Hematopoietic multipotent progenitor cell (in vitro differentiated cells): Measurements from ENCODE around the gene SARS2. TPM values are rescaled to one million over a fixed set of nuclear protein-coding genes. Genes with fewer than 3 reads are reported as not detected.
"Not testable (repeated sequence)": the region's sequence is repeated elsewhere in the genome, so short reads cannot be mapped to it uniquely, and the experiment has no call there.

Experiments used
- DNase-seq, 3 donors: peaks; one replicate each; pipeline ENCODE4 v3.0.0-alpha.2; 2011 to 2015; ENCODE audit warnings: low read depth in 2 of 3, low spot score in 2 of 3
- total RNA-seq: library from RNA; depleted of rRNA; stranded (reverse); fragments of >200 nt; gene quantifications from one replicate; pipeline ENCODE4 v1.2.3, GENCODE V29; 2012

The SARS2 gene
- total RNA-seq, 1 donor, result 37.2 TPM

- DNase-seq, result no peak
Observed at GRCh38 chr19:38946229-38947010, 15.9 kb upstream of the SARS2 start.

GRCh38 chr19:38945562-38946228 lies 15.1 kb upstream of the SARS2 start:
- no peak for DNase-seq

- DNase-seq, result no peak
Observed at GRCh38 chr19:38944981-38945506, 14.5 kb upstream of the SARS2 start.

- DNase-seq, result no peak
Observed at GRCh38 chr19:38942471-38943181, 12.1 kb upstream of the SARS2 start.

GRCh38 chr19:38941979-38942378 lies 11.4 kb upstream of the SARS2 start:
- no peak for DNase-seq

- DNase-seq, result not testable (repeated sequence)
Observed at GRCh38 chr19:38941466-38941865, 10.9 kb upstream of the SARS2 start.

- DNase-seq, result peak in 1 of 3 donors; percentile 8
Observed at GRCh38 chr19:38939957-38940356, 9.4 kb upstream of the SARS2 start.

GRCh38 chr19:38933544-38933943 lies 3.0 kb upstream of the SARS2 start:
- DNase-seq, result no peak

- DNase-seq, result peak in 2 of 3 donors; percentile 65 to 69
Observed at GRCh38 chr19:38932425-38933179, 2.0 kb upstream of the SARS2 start.

- DNase-seq, result no peak
Observed at GRCh38 chr19:38931521-38931793, 894 bp upstream of the SARS2 start.

GRCh38 chr19:38930776-38931520 lies 385 bp upstream of the SARS2 start, which contains the start of gene MRPS12:
Gene MRPS12 (plus strand): TSS chr19:38930944. CDS start chr19:38931295, 351 bp downstream.
- DNase-seq, result peak in 2 of 3 donors; percentile 99 to 100

GRCh38 chr19:38928391-38929001 lies 2.1 kb downstream of the SARS2 start:
- DNase-seq, result no peak

- no peak for DNase-seq
Observed at GRCh38 chr19:38924388-38924787, 6.2 kb downstream of the SARS2 start.

- no peak for DNase-seq
Observed at GRCh38 chr19:38922482-38922881, 8.1 kb downstream of the SARS2 start.

GRCh38 chr19:38921420-38922274 lies 8.9 kb downstream of the SARS2 start:
- DNase-seq, result no peak

GRCh38 chr19:38920602-38921419 lies 9.8 kb downstream of the SARS2 start:
- DNase-seq, result no peak

GRCh38 chr19:38919837-38920601 lies 10.5 kb downstream of the SARS2 start:
- DNase-seq, result no peak
